VCaP (cell line): ENCODE results near the gene MRPL45.
A peak's percentile ranks its signal among the peaks of the same experiment; 100 is the strongest.

ENCODE experiments used
- H3K27ac ChIP-seq: fragments of 450-650 bp; 2 replicates; pipeline ENCODE4 v1.5.1; 2017
- CTCF ChIP-seq: fragments of 450-650 bp; conservative IDR thresholded peaks from 2 replicates; pipeline ENCODE4 v1.5.1; 2017; ENCODE audit warnings: mild to moderate bottlenecking, moderate library complexity

The MRPL45 gene

GRCh38 chr17:38317081-38317480, 20.1 kb downstream of the MRPL45 start:
- H3K27ac ChIP-seq, result no peak overlapping the region
- TF ChIP-seq CTCF, result no peak

- TF ChIP-seq CTCF, result 0 out of 2 replicates have a peak, but pooled peaks have one; percentile 5
- peak overlapping the region; percentile 47 for H3K27ac ChIP-seq
Observed at GRCh38 chr17:38320482-38320881, 23.5 kb downstream of the MRPL45 start.

GRCh38 chr17:38322156-38322779, 25.3 kb downstream of the MRPL45 start:
- H3K27ac ChIP-seq, result peak overlapping the region; percentile 47; the same call in 1 of the 2 replicates
- TF ChIP-seq CTCF, result peak; percentile 95

- TF ChIP-seq CTCF, result no peak
- H3K27ac ChIP-seq, result no peak overlapping the region
Observed at GRCh38 chr17:38322897-38323296, 25.9 kb downstream of the MRPL45 start.

DNA sequence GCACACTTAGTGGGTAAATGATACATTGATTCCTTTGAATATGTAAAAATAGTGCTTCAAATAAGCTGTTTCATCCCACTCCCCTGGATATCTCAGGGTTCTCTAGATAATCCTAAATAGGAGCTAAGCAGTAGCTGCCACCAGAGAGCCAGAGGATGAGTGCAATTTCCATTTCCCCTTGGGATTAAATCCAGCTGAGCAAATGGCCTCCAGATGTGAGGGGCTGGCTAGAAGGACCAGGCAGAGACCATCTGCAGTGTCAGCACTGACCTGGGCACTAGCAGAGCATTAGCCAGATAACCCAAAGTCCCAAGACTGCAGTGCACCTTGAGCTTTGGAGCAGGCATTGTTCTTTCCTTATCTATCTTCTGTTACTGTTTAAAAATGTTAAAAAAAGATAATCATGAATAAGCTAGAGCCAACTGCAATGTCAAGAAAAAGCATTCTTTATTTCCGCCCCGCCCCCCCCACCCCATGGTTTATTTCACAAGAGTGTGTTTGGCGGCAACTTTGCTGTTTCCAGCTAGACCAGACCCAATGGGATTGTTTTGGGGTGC, 27.3 kb downstream of the MRPL45 start:
- no peak for TF ChIP-seq CTCF
- H3K27ac ChIP-seq, result no peak overlapping the region

- no peak for TF ChIP-seq CTCF
- 0 out of 2 replicates have a peak overlapping the region, but pooled peaks have one; percentile 14 for H3K27ac ChIP-seq
Observed at GRCh38 chr17:38324772-38325171, 27.8 kb downstream of the MRPL45 start.

GRCh38 chr17:38325221-38325851, 28.4 kb downstream of the MRPL45 start:
- peak overlapping the region; percentile 14; the same call in 1 of the 2 replicates for H3K27ac ChIP-seq

More at GRCh38 chr17:38325221-38325851, 28.4 kb downstream of the MRPL45 start:
- TF ChIP-seq CTCF, result no peak
